HUES6 (cell line): ENCODE results near the gene TMPRSS6.

Experiments
- H3K27ac ChIP-seq: 2 replicates; pipeline ENCODE4 v1.7.0; 2013; ENCODE audit warnings: low read depth, mild to moderate bottlenecking, low read length, inconsistent platforms
- H3K27me3 ChIP-seq: 2 replicates; pipeline ENCODE4 v1.6.1; 2013; ENCODE audit warnings: low read length; ENCODE audit not compliant: control insufficient read depth, insufficient read depth
- H3K36me3 ChIP-seq: 2 replicates; pipeline ENCODE4 v1.6.1; 2013; ENCODE audit warnings: low read length; ENCODE audit not compliant: control insufficient read depth, insufficient read depth
- H3K4me1 ChIP-seq: 2 replicates; pipeline ENCODE4 v1.6.1; 2013; ENCODE audit warnings: low read length; ENCODE audit not compliant: control insufficient read depth, insufficient read depth
- H3K4me3 ChIP-seq: 2 replicates; pipeline ENCODE4 v1.5.1; 2013; ENCODE audit warnings: low read depth, low read length
- H3K9ac ChIP-seq: one replicate; pipeline ENCODE4 v1.6.1; 2013; ENCODE audit warnings: mild to moderate bottlenecking, low read length
- H3K9me3 ChIP-seq: 2 replicates; pipeline ENCODE4 v1.6.1; 2013; ENCODE audit warnings: low read depth, low read length; ENCODE audit not compliant: control insufficient read depth, insufficient read depth

The TMPRSS6 gene

GRCh38 chr22:37148742-37149665, 39.5 kb upstream of the TMPRSS6 start:
- Histone ChIP-seq H3K4me3 (no peak overlapping the region), H3K27ac (no peak overlapping the region), H3K36me3 (no peaks in the 10 kb centered on the region), H3K9ac (no peak overlapping the region), H3K4me1 (peaks cover 15% of the 10 kb centered on the region; the same call in 1 of the 2 replicates), H3K27me3 (no peaks in the 10 kb centered on the region), H3K9me3 (peaks cover 6% of the 10 kb centered on the region; the same call in 1 of the 2 replicates)

- Histone ChIP-seq H3K27me3 (no peaks in the 10 kb centered on the region), H3K4me3 (no peak overlapping the region), H3K36me3 (no peaks in the 10 kb centered on the region), H3K9me3 (peaks cover 6% of the 10 kb centered on the region; the same call in 1 of the 2 replicates), H3K4me1 (peaks cover 15% of the 10 kb centered on the region; the same call in 1 of the 2 replicates), H3K9ac (no peak overlapping the region), H3K27ac (no peak overlapping the region)
Measured at GRCh38 chr22:37148031-37148651, 38.6 kb upstream of the TMPRSS6 start.

GRCh38 chr22:37147186-37147990, 37.9 kb upstream of the TMPRSS6 start:
- H3K9ac ChIP-seq, result no peak overlapping the region
- H3K27me3 ChIP-seq, result no peaks in the 10 kb centered on the region
- peaks cover 15% of the 10 kb centered on the region; the same call in 1 of the 2 replicates for H3K4me1 ChIP-seq
- H3K9me3 ChIP-seq, result peaks cover 6% of the 10 kb centered on the region; the same call in 1 of the 2 replicates
- H3K4me3 ChIP-seq, result no peak overlapping the region
- no peak overlapping the region for H3K27ac ChIP-seq
- H3K36me3 ChIP-seq, result no peaks in the 10 kb centered on the region

GRCh38 chr22:37146507-37147180, 37.1 kb upstream of the TMPRSS6 start:
- H3K4me1 ChIP-seq, result peaks cover 15% of the 10 kb centered on the region; the same call in 1 of the 2 replicates
- H3K27ac ChIP-seq, result no peak overlapping the region
- H3K9me3 ChIP-seq, result peaks cover 3% of the 10 kb centered on the region; the same call in 1 of the 2 replicates
- no peak overlapping the region for H3K4me3 ChIP-seq
- no peak overlapping the region for H3K9ac ChIP-seq
- no peaks in the 10 kb centered on the region for H3K36me3 ChIP-seq
- no peaks in the 10 kb centered on the region for H3K27me3 ChIP-seq

GRCh38 chr22:37146051-37146385, 36.5 kb upstream of the TMPRSS6 start:
- no peak overlapping the region for H3K27ac ChIP-seq
- no peak overlapping the region for H3K9ac ChIP-seq
- H3K27me3 ChIP-seq, result no peaks in the 10 kb centered on the region
- no peaks in the 10 kb centered on the region for H3K36me3 ChIP-seq
- peaks cover 15% of the 10 kb centered on the region; the same call in 1 of the 2 replicates for H3K4me1 ChIP-seq
- H3K4me3 ChIP-seq, result no peak overlapping the region
- no peaks in the 10 kb centered on the region; the same call in 1 of the 2 replicates for H3K9me3 ChIP-seq

- no peaks in the 10 kb centered on the region for H3K36me3 ChIP-seq
- H3K9ac ChIP-seq, result no peak overlapping the region
- no peaks in the 10 kb centered on the region for H3K27me3 ChIP-seq
- no peak overlapping the region for H3K27ac ChIP-seq
- peaks cover 15% of the 10 kb centered on the region; the same call in 1 of the 2 replicates for H3K4me1 ChIP-seq
- H3K4me3 ChIP-seq, result no peak overlapping the region
- H3K9me3 ChIP-seq, result no peaks in the 10 kb centered on the region
Measured at GRCh38 chr22:37145180-37146050, 35.9 kb upstream of the TMPRSS6 start.

GRCh38 chr22:37144180-37144554, 34.7 kb upstream of the TMPRSS6 start:
- H3K9me3 ChIP-seq, result no peaks in the 10 kb centered on the region
- H3K9ac ChIP-seq, result no peak overlapping the region
- H3K27ac ChIP-seq, result no peak overlapping the region
- H3K36me3 ChIP-seq, result no peaks in the 10 kb centered on the region
- no peaks in the 10 kb centered on the region for H3K27me3 ChIP-seq
- no peak overlapping the region for H3K4me3 ChIP-seq
- H3K4me1 ChIP-seq, result peaks cover 5% of the 10 kb centered on the region; the same call in 1 of the 2 replicates

- Histone ChIP-seq H3K27ac (no peak overlapping the region), H3K4me3 (no peak overlapping the region), H3K27me3 (no peaks in the 10 kb centered on the region; the same call in 1 of the 2 replicates), H3K9me3 (no peaks in the 10 kb centered on the region), H3K4me1 (peaks cover 3% of the 10 kb centered on the region; the same call in 1 of the 2 replicates), H3K9ac (no peak overlapping the region), H3K36me3 (no peaks in the 10 kb centered on the region)
Measured at GRCh38 chr22:37141971-37142370, 32.5 kb upstream of the TMPRSS6 start.

- H3K36me3 ChIP-seq, result no peaks in the 10 kb centered on the region
- H3K27ac ChIP-seq, result no peak overlapping the region
- H3K9ac ChIP-seq, result no peak overlapping the region
- H3K4me1 ChIP-seq, result peaks cover 3% of the 10 kb centered on the region; the same call in 1 of the 2 replicates
- no peaks in the 10 kb centered on the region for H3K9me3 ChIP-seq
- H3K4me3 ChIP-seq, result no peak overlapping the region
- no peaks in the 10 kb centered on the region; the same call in 1 of the 2 replicates for H3K27me3 ChIP-seq
Measured at GRCh38 chr22:37141476-37141875, 32.0 kb upstream of the TMPRSS6 start.
